GM21529 (cell line): Measurements from ENCODE around the gene CAPNS2.

Experiments used
- ATAC-seq: cut with Tn5 transposase; IDR thresholded peaks from one replicate; pipeline ENCODE4 v1.9.1; 2021; ENCODE audit not compliant: unreplicated experiment

Gene CAPNS2

DNA sequence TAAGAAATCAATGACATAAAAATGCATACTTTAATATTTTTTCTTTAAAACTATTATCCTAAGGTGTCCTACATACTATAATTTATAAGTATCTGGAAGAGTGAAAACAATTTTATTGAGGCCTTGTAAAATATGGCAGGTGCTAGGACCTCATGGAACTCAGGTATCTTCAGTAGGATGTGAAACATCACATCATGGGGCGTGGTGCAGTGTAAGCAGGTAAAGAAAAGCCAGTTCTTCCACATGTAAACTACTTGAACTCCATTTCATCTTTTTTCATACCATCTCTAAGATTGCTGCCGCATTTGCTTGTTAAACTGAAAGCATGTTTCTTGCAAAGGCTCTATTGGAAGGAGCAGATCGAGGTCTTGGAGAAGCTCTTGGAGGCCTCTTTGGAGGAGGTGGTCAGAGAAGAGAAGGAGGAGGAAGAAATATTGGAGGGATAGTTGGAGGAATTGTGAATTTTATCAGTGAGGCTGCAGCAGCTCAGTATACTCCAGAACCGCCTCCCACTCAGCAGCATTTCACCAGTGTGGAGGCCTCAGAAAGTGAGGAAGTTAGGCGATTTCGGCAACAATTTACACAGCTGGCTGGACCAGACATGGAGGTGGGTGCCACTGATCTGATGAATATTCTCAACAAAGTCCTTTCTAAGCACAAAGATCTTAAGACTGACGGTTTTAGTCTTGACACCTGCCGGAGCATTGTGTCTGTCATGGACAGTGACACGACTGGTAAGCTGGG is at the start of gene CAPNS2:
Gene CAPNS2, plus strand, starts transcription at position 253 of the 744 bp plus-strand sequence. Its CDS starts 73 bp downstream, at position 326.
- no peak for ATAC-seq

DNA sequence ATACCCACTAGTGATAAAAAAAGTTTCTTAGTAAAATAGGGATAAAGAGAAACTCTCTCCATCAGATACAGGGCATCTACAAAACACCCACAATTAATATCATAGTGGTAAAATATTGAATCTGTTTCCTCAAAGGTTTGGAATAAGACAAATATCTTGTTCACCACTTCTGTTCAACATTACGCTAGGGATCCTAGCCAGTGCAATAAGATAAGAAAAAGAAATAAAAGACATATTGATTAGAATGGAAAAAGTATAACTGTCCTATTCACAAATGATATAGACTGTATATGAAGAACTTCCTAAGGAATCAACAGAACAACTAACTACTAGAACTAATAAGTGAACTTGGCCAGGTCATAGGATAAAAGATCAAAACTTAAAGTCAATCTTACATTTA is 44.7 kb upstream of the CAPNS2 start:
- no peak for ATAC-seq

DNA sequence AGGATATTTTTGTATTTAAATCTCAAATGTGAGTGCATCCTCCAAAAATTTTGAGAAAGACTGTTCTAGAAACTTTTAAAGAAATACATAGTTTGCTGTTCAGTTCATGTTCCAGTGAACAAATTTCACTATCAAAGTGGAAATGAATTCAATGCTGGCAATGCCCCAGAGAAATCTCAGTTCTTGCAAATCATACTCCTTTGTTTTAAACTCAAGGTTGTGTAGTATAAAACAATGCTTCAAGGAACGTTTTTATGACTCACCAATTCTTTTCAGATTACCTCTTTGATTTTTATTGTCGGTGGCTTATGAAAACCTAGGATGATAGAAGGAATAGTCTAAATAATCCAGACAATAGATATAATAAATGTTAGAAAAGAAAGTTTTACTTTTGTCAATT is 40.0 kb upstream of the CAPNS2 start:
- ATAC-seq: no peak

DNA sequence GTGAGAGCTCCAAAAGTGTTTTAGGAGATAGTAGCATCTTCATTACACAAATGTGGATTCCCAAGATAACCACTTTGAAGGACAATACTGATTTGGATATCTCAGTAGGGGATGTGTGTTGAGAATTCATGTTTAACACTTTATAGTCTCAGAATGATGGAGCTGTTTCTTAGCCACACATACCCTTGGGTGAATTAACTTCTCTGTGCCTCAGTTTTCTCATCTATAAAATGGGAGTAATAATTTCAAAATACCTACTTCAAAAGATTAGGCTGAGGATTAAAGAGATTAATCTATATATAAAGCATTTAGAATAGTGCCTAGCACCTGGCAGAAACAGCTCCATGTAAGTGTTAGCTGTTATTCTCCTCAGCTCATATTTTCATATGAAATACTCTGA is 38.6 kb upstream of the CAPNS2 start:
- no peak for ATAC-seq

DNA sequence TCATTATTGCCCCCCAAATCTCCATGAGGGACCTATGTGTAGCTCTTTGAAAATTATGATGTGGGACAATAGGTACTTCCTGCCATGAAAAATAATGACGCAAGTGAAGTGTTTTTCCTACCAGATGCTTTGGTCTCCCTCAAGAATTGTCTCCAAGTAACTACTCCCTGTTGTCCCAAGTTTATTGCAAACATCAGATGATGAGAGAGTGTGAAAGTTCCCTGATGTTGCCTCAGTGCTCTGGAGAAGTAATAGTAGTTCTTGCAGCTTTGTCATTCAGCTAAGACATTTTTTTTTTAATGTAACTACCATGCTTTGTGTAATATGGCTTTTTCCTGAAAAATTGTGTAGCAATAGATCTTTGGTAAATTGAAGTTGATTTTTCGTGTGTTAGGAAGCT is 37.5 kb upstream of the CAPNS2 start:
- no peak for ATAC-seq

DNA sequence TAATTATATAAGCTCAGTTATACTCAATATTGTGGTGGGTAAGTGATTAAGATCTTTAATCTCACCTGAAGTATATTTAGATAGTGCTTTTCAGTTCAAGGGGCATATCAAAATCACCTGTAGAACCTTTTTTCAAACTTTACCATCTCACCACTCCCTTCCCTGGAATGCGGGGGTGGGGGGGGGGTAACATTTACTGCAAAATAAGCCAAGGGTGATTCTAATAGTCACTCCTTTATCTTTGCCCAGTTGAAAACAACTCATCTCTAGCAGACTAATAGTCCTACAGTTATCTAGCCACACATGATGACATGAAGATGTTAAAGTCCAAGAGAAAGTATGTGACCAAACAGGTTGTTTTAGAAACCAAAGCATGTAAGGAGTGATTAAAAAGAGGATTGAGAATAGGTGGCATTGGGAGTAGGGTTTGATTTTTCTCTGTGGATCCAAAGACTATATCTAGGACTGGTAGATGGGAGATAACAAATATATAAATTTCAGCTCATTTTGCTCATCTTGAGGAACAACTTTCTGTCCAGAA is 36.1 kb upstream of the CAPNS2 start:
- ATAC-seq: no peak

DNA sequence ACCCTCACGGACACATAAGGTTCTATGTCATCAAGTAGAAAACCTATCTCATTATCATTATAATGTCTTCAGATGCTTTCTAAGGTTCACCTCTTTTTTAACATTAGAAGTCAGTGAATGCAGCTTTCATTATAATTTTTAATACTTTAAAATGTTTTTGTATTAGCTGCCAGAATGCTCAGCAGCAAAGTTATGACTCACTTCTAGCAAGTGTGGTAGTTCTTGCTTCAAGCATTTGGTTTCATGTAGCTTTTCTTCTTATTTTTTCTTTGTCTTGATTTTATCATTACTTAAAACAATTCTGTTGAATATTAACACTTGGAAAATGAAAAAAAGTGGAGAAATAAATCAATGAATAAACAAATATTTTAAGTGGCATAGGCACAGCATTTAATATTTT is 34.3 kb upstream of the CAPNS2 start:
- ATAC-seq: no peak

DNA sequence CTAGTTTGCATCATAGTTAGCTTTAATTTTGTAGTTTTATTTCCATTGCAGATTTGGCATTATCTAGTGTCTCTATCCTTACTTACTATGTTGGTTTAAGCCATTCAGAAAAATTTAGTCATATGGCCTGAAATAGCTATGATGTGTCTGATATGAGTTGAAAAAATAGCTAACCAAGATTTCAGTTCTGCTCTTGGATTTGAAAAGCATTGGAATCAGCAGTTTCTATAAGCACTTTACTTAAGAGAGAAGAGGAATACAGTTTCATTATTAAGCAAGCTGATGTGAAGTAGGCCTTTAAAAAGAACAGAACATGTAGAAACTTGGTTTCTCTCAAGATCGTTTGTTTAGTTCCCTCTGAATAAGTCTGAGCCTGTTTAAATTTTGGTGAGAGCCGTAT is 31.7 kb upstream of the CAPNS2 start:
- ATAC-seq: no peak

DNA sequence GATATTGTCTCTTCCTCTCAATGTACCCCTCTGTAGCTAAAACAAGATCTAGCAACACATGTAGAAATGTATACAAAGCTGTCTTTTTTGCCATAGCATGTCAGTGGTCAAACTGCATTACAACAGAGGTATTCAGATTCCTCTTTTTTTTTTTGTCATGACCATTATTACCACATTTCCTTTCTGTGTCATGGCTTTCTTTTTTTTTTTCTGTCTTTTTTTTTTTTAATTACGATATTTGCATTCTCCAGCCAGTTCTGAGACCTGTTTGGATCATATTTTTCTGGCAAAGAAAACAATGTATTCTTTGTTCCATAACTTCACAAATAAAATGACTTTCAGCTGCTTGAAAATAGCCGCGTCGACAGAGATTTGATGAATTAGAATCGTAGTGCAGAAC is 27.4 kb upstream of the CAPNS2 start:
- ATAC-seq: no peak

DNA sequence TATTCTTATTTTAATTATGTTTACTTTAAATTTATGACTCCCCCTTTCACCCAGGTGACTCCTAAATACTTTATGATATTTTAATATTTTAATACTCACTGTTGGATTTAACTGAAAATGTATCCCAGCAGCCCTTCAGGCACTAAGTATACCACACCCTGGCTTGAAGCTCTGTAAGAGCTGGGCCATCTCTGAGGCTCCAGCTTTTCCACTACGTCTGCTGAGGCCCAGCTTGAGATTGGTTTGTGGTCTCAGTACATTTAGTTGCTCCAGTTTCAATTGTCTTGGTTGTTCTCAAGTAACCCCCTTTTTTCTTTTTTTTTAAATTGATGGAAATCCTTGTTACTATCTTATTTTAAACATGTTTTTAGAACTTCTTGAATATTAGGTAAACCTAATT is 27.0 kb upstream of the CAPNS2 start:
- no peak for ATAC-seq

DNA sequence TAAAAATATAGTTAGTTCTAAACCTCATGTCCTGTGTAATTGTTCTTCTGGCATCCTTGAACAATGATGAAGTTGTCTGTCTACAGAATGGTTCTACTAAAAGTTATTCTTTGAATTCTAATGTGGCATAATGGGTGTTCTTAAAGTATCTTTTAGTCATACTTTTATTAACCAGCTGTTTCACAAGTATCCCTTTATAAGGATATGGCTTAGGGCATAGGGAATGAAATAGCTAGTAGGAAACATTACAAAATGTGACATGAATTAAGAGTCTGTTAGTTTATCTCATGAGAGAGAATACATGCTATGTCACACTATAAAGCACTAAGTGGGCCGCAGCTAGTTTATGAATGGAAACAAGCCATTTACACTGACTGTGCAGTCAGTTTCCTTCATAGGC is 26.3 kb upstream of the CAPNS2 start:
- no peak for ATAC-seq

DNA sequence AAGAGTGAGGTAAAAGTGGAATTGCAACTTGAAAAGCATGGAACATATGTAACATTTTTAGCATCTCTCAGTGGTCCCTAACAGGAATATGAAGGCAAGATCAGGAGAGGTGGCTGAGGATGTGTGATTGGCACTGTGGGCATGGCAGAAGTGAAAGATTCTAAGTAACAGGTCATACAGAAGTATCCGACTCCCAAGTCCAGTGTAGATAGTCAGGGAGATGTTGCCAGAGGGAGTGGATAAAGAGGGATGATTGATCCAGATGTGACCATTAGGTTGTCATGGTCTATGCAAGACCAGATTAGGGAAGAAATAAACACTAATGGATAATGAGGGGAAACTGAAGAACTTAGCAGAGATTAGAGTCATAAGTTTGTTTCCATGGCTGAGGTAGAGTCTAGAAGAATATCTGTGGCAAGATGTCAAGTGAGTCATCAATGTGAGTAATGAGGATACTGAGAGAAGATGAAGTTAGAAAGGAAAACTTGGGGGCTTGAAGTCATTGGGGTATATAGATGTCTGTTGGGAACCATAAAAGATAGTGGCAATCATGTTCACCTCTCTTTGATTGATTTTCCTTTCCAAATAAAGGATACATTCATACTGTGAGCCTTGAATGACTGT is 23.9 kb upstream of the CAPNS2 start:
- ATAC-seq: no peak

DNA sequence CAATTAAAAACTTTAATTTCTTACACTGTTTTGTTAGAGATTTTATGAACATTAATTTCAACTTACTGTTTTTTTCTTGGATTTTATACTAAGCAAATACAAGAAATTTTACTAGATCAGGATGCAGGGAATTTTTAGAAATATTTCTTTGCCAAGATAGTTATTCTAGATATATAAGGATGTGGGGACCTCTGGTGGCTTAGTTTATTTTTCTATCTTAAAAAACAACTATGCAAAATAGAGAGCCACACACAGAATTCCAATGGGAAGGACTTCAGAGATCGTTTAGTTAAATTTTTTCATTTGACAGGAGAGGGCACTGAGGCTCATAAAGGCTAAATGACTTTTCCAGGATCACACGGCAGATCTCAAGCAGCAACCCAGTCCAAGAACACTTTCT is 23.0 kb upstream of the CAPNS2 start:
- no peak for ATAC-seq

DNA sequence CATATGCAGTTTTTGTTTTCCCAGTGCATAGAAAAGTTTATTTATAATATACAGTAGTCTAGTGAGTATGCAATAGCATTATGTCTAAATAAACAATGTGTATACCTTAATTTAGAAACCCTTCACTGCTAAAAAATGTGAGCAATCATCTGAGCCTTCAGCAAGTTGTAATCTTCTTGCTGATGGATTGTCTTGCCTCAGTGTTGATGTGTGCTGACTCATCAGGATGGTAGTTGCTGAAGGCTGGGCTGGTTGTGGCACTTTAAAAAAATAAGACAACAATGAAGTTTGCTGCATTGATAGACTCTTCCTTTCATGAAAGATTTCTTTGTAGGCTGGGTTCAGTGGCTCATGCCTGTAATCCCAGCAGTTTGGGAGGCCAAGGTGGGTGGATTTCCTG is 13.9 kb upstream of the CAPNS2 start:
- ATAC-seq: no peak

DNA sequence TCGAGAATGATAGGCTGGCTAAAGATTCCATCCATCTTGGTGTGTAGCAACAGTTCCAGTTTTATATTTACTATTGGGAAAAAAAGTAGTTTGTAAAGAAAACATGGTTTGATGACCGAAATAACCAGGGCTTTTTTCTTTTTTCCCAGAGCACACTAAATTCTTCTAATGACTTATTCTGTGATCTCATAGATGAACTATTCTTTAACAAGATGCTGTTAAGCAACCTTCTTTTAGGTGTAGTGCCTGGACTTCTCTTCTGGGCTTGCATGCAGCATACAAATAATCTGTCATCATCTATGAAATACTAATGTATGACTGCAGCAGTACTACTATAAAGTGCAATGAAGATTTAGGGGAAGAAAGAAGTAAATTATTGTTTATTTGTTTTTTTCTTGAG is 11.0 kb upstream of the CAPNS2 start:
- ATAC-seq: no peak

DNA sequence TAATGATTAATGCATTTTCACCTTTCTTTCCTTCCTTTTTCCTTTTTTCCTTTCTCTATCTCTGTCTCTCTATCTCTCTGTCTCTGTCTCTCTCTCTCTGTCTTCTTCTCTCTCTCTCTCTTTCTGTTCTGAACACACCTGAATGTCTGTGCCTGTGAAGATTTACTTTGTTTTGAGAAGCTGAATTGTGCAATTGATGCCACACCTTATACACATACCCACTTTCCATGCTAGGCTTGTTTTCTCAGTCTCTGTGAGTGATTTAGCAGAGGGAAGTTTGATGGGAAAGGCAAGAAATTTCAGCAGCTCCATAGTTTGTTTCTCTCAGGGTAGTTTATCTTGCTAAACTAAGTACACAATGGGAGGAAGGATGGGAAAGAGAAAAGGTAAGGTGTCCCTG is 9.3 kb upstream of the CAPNS2 start:
- no peak for ATAC-seq

DNA sequence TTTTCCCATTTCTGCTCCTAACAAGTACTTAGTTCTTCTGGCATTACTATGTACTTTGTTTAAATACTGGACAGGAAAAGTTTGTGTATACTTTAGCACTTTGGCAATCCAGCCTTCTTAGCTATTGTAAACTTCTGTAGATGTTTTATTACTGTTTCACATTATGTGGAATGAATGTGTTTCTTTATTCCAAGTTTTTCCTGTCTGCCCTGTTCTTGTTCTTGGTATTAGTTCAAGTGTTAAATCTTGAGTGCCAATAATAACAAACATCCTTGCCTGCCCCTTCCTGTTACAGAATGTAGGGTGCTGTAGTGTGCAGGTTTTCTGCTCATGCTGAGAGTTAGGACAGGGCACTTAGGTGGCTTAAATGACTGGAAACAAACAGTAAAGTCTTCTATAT is 7.3 kb upstream of the CAPNS2 start:
- no peak for ATAC-seq

DNA sequence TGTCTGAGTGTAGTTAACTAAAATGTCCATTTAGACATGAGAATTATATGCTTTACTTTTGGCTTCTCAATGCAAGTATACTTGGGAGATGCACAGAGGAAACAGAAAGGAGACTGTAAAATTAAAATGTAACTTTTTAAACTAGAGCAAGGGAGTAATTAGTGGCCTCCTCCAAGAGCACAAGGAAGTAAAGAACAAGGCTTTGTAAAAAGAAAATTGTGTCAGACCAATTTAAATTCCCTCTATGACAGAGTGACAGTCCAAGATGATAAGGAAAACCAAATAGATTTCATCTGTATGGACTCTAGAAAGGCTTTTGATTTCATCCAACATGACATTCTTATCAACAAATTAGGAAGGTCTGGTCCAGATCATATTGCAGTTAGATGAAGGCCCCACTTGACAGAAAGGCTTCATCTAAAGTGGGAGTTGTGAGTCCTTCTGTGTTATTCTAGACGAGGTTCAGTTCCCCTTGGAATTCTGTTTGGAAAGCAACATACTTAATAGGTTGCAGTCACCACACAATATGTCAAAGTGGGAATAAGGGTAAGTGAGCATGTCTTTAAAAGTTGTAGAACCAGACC is 6.5 kb upstream of the CAPNS2 start:
- no peak for ATAC-seq

DNA sequence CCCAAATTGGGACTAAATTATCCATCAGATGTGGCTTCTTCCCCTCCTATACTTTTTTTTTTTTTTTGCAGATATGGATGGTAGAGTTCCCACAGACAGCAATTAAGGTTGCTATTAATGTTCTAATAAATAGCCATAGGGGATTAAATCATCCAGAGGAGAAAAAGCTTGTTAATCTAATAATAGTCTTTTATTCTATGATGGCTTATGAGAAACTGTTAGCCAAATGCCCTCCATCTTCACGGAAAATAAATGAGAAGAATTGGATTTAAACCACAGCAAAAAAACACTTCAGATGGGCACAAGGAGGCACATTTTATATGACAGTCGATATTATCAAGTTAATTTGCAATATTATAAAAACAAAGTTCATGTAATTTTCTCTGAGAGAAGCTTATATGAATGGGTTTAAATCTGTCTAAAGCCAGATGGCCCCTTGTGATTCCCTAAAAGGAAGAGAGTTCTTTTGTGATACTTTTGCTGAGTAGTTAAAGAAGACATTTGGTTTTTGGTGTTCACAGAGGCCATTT is 5.1 kb upstream of the CAPNS2 start:
- ATAC-seq: no peak

DNA sequence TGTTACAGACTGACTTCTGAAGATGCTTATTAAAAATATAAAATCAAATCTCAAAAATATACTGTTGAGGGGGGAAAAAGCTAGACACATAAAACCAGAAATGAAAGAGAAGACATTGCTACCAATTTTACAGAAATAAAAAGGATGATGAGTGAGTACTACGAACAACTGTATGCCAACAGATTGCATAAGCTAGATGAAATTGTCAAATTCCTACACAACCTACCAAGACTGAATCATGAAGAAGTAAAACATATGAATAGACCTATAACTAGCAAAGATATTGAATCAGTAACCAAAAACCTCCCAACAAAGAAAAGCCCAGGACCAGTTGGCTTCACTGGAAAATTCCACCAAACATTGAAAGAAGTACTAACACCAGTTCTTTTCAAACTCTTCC is 3.5 kb upstream of the CAPNS2 start:
- ATAC-seq: no peak

DNA sequence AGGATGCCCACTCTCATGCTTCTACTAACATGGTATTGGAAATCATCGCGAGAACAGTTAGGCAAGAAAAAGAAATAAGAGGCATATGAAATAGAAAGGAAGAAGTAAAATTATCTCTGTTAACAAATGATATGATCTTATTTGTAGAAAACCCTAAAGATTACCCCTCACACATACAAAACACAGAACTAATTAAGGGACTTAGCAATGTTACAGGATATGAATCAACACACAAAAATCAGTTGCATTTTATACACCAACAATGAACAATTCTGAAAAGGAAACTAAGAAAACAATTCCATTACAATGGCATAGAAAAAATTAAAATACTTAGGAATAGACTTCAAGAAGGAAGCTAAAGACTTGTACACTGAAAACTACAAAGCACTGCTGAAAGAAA is 2.7 kb upstream of the CAPNS2 start:
- no peak for ATAC-seq

DNA sequence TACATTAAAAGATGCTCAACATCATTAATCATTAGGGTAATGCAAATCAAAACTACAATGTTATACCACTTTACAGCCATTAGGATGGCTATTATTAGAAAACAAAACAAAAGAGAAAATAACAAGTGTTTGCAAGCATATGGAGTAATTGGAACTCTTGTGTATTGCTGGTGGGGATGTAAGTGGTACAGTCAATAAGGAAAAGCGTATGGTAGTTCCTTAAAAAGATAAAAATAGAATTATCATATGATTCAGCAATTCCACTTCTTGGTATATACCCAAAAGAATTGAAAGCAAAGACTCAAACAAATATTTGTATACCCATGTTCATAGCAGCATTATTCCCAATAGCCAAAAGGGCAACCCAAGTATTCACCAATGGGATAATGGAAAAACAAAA is 1.4 kb upstream of the CAPNS2 start:
- no peak for ATAC-seq
